ENCODE results near the gene SMIM33. TPM values are rescaled to one million over a fixed set of nuclear protein-coding genes. Genes with fewer than 3 reads are reported as not detected.
A peak's percentile ranks its signal among the peaks of the same experiment; 100 is the strongest.

The SMIM33 gene
- total and polyA plus RNA-seq, 10 of the 15 experiments (the other 5 are each of a cell fraction or from before 2014, with no cell fraction given), result 0.03 to 0.25 (median 0.07) TPM; not detected in 4

GRCh38 chr5:139451176-139451575 is 19.6 kb upstream of the SMIM33 start:
- FAIRE-seq, result peak; percentile 54
- SMC1A ChIA-PET (ENCODE audit: uncharacterized antibody, unreplicated experiment), result interaction anchor here (0.7 to 7.7 kb wide), 2 partner anchors 15 to 21 kb away, joined by 3 to 86 read pairs; partner anchors contain the start of gene DNAJC18
- H3K9me3 ChIP-seq (replicated peaks; ENCODE audit: control insufficient read depth, insufficient read depth, low read length), result no peaks in the 10 kb centered on the region; the same call in 1 of the 3 replicates

More at GRCh38 chr5:139451176-139451575, 19.6 kb upstream of the SMIM33 start:
- no peak overlapping the region for H3K4me3 ChIP-seq
- no peak overlapping the region for H2AFZ ChIP-seq (ENCODE audit: control insufficient read depth, low read depth, low read length)
- H3K9ac ChIP-seq (ENCODE audit: control insufficient read depth, insufficient read depth, low read length), result no peak overlapping the region
- intact Hi-C loops (cut with micrococcal nuclease; ENCODE audit: unreplicated experiment), result no loop called here
- ChIA-PET POLR2A (interaction anchor here (4.5 kb wide), 1 partner anchor 13 kb away, joined by 32 read pairs; the partner anchor contains the start of gene DNAJC18), CTCF (interaction anchor here (1.5 kb wide), 1 partner anchor 63 kb away, joined by 4 read pairs; no protein-coding TSS in a partner anchor), RAD21 (ENCODE audit: unreplicated experiment) (no interaction called here)
- TF ChIP-seq CHD4 (IDR thresholded peaks at IDR 0.05), result no peak
- no peak for TF ChIP-seq ZNF687 (IDR thresholded peaks at IDR 0.05)
- no peak for TF ChIP-seq POLR2AphosphoS5 (IDR thresholded peaks at IDR 0.05; ENCODE audit: low read length)
- TF ChIP-seq RAD21 (IDR thresholded peaks at IDR 0.05; ENCODE audit: insufficient read depth, low read depth, low read length), result no peak
- TF ChIP-seq SREBF2 (IDR thresholded peaks at IDR 0.05; ENCODE audit: low read length), result no peak
- no peak for TF ChIP-seq CEBPZ (IDR thresholded peaks at IDR 0.05; ENCODE audit: low read depth, low read length)
- TF ChIP-seq NBN (IDR thresholded peaks at IDR 0.05), result peak; percentile 28; the same call in 1 of the 2 replicates
- TF ChIP-seq E2F4 (IDR thresholded peaks at IDR 0.05; ENCODE audit: low read depth, low read length), result no peak
- peak; percentile 19; the same call in 1 of the 2 replicates for TF ChIP-seq RUNX3 (IDR thresholded peaks at IDR 0.05; ENCODE audit: low read length)
- TF ChIP-seq HSF1 (IDR thresholded peaks at IDR 0.05; ENCODE audit: low read depth, low read length), result no peak
- TF ChIP-seq HDGF (IDR thresholded peaks at IDR 0.05), result peak; percentile 83; the same call in 1 of the 2 replicates
- H3K27me3 ChIP-seq (replicated peaks in 1 of 2; ENCODE audit: control insufficient read depth in 2 of 2, insufficient read depth in 2 of 2, low read length in 1 of 2), result no peaks in the 10 kb centered on the region
- no peaks in the 10 kb centered on the region for H4K20me1 ChIP-seq (ENCODE audit: control insufficient read depth, insufficient read depth)
- H3K4me2 ChIP-seq (ENCODE audit: control insufficient read depth, insufficient read depth), result no peak overlapping the region
- no TSS peak for BruUV-seq (replicated peaks)
- DNase-seq (ENCODE audit: low read depth, low spot score), result no peak
- no peaks in the 10 kb centered on the region for H3K36me3 ChIP-seq (ENCODE audit: control insufficient read depth in 2 of 2, insufficient read depth in 2 of 2, low read length in 1 of 2)
- peaks cover 43% of the 10 kb centered on the region for H3K4me1 ChIP-seq (ENCODE audit: control insufficient read depth, insufficient read depth, low read length)
- no peak overlapping the region for H3K27ac ChIP-seq (ENCODE audit: control insufficient read depth, insufficient read depth)
- 29% methylated on average over 2 of the region's 2 CpGs for WGBS (ENCODE audit: insufficient coverage, insufficient replicate concordance, low lambda C conversion rate, missing lambda C conversion rate)
- in situ Hi-C loops (cut with MboI), result no loop called here
- no peak for ATAC-seq
- H3K79me2 ChIP-seq (ENCODE audit: control insufficient read depth, insufficient read depth, low read length), result no peaks in the 10 kb centered on the region

All from GM12878 (cell line).